ENCODE data around the gene NREP.

Gene NREP

DNA sequence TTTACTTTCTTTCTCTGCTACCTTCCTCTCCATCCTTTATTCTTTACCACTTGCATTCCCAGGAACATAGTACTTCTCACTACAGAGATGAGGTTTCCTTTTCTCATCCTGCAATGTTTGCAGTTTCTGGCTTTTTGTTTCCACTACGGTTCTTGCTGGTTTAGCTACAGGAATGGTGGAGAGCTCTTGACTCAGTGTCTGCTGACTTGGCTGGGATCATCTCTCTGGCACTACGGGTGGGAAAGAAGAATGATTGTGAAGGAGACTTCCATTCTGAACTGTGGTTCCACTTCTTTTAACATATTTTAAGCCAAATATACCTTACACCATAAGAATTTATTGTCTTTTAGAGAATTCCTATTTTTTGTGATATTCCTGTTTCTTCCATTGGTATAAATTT is 65.1 kb downstream of the NREP start:
- no peak for DNase-seq

DNA sequence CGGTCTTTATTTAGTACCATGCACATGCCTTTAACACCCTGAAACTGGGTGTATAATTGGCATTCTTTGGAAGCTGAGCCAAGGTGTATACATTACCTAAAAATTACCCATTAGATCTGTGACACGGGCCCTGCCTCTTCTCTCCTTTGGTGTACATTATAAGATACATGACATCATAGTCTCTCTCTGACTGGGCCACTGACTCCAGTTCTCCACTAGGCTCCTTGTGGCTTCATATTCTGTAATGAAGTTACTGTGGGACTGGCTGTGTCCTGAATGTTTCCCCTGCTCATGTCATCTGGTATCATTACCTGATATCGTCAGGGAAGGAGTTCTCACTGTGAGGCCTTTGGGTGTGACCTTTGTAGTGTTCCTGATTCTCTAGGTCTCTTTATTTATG is 65.5 kb downstream of the NREP start:
- no peak for DNase-seq

GRCh38 chr5:111689357-111689935 is 67.5 kb downstream of the NREP start:
- DNase-seq = no peak

DNA sequence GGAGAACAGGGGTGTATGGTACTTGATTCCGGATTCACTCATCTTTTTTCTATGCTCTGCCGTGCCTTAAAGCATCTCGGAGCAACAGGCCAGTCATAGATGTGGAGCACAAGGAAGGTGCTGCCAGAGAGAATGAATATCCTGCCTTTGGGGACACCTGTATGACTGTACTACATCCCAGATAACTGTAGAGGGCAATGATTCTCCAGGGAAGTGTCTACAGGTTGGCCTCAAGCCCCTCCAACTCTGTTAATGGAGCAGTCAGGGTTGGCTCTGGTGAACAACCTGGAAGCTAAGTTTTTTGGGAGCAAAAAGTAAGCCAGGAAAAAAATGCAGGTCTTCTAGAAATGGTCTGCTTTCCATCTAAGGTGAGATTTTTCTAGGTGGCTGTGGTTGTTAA is 71.0 kb downstream of the NREP start:
- no peak for DNase-seq

GRCh38 chr5:111682641-111683040 is 74.4 kb downstream of the NREP start:
- no peak for DNase-seq

DNA sequence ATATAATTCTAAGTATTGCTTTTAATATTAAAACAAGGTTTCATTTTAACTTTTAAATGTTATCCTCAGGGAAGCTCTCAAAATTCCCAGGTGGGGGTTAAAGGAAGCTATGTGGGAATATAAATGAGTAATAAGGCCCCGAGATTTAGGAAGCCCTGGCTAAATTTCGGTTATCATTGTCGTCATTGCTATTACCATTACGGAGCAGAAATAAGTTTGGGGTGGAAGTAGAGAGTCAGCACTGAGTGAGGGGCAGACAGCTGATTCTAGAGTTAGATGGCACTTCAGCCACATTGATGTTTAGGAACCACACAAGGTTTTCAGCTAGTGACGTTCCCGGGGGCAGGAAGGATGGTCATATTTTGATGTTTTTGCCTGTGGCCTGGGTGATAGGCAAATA is 74.9 kb downstream of the NREP start:
- DNase-seq = no peak

- no peak for DNase-seq
Measured at GRCh38 chr5:111681414-111682120, 75.4 kb downstream of the NREP start.

DNA sequence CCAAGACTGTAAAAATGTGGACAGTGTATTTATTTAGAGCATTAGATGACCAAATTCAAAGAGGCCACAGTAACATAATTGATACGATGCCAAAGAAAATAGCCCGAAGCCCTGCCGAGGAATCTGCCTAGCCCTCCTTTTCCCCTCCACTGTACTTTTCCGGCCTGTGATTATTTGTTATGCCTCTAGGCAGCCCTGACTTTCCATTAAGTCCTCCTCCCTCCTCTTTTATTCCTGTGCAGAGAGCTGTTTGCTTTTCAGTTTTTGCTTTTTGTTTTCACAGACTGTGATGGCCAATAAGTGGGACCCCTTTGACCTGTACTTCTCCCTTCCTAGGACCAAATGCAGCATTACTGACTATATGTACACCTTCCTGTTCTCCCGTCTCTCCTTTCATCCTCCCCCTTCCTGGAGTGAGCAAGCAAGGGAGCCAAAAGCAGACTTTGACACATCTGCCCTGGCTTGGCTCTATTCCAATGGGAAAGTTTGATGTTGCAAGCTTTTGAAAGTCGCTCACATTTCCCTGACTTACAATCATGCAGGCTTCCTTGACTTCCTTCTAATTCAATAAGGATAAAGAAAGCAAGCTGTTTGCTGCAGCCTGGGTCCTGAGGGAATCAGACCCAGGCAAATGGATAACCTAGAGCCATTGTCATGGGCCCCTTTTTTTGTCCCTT is 76.1 kb downstream of the NREP start:
- DNase-seq = no peak

GRCh38 chr5:111679611-111680010 is 77.4 kb downstream of the NREP start:
- no peak for DNase-seq
